HG03280 (cell line): ENCODE results near the gene FOXL1.

Experiments
- ATAC-seq: cut with Tn5 transposase; IDR thresholded peaks from one replicate; pipeline ENCODE4 v1.9.1; 2021; ENCODE audit warnings: mild to moderate bottlenecking, moderate library complexity; ENCODE audit not compliant: unreplicated experiment

Gene FOXL1

DNA sequence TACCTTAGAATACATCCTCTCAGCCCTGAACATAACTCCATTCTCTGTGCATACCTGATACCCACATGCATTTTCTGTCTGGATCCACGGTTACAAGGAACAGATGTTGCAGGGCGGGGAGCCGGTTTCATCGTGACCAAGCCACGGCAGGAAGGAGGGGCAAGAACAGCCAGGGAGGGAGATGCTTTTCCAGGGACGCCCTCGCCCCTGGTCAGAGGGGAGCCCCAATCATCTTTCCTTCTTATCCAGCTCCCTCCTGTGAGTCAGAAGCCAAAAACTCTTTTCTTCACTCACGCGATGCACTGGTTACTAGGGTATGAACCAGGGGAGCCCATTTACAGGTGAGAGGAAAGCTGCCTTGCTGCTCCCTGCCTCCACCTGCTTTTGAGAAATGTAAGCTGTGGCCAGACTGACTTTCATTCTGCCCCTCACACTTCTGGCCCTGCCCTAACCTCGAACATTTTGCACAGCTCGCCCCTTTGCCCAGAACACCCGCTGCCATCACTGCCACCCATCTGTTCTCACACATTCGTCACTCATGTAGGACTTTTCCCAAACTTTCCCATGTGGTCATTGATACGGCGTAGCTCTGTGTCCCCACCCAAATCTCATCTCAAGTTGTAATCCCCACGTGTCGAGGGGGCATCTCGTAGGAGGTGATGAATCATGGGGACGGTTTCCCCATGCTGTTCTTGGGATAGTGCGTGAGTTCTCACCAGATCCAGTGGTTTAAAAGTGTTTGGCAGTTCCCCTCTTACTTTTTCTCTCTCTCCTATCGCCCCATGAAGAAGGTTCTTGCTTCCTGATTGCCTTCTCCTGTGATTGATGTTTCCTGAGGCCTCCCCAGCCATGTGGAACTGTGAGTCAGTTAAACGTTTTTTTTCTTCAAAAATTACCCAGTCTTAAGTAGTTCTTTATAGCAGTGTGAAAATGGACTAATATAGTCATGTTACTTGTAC lies 20.5 kb downstream of the FOXL1 start:
- no peak for ATAC-seq

DNA sequence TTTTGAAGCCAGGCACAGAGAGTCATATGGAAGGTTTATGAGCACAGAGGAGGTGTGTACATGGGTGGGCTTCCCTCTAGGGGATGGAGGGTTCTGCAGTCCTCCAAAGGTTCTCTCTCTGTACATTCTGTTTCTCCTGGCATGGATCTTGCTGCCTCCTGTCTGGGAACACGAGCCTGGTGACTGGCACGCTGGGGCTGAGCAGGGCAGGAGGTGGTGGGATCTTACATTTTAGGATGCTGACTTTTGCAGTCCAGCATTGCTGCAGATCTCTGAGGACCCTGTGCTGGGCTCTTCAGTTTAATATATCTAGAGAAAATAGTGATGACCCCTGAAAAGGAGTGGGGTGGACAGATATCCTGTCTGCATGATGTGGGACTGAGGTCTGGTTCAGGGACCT lies 23.0 kb downstream of the FOXL1 start:
- no peak for ATAC-seq

DNA sequence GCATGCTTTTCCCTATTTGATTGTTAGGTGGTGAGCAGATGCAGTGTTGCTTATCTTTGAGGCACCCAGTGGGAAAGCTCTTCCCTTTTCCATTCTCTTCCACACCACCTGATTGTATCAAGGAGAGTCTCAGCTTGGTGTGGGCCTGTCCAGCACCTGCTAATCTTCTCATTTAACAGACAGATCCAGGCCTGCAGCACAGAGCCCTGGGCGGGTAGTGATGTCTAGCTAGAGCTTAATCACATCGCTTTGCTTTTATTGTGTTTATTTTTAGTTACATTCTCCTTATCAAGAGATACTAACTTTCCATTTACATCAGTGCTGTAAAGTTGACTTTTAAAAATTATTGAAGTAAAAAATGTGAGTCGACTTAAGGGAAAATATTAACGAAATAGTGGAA lies 24.2 kb downstream of the FOXL1 start:
- no peak for ATAC-seq

DNA sequence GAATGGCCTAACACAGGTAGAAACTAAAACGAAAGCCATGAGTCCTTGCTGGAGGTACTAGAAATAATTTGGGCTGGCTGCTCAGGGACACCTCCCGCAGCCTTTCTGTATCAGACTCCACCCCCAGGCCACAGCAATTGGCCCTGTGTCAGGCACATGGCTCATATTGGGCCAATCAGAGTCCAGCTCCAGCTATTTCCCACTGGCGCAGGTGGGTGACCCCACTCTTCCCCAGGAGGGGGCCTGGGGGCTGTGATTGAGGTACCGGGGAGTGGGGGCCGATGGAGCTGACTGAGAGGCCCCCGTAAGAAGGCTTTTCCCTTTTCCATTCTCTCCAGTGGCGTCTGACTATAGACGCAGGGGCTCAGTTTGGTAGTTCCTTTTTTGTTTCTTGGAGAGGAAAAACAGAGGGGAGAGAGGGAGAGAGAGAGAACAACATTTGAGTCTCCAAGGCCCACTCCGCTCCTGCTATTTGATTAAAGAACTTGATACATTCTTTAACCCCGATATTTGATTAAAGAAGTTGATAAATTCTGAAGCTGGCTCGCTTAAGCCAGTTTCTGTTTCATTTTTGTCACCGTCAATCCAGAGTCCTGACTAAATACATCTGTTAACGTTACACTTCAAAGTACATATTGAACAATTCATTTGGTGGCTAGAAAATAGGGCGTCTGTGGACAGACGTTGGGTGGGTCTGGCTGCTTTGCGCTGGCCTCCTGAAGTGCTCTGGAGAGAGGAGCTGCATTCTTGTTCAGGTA lies 26.3 kb downstream of the FOXL1 start:
- ATAC-seq: peak; percentile 48

DNA sequence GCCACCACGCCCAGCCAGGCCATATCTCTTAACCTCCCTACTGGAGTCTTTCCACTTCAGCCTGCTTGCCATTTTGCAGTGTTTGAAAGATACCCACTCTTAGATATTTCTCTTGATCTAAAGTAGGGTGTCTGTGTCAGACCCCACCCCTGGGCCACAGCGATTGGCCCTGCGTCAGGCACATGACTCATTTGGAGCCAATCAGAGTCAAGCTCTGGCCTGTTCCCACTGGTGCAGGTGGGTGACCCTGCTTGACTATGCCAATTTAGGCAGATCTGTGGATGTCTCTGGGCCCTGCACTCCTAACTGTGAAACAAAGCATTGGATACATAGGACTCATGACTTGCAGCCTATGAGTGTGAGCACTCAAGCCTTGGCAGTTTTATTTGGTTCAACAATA lies 27.6 kb downstream of the FOXL1 start:
- ATAC-seq: no peak

DNA sequence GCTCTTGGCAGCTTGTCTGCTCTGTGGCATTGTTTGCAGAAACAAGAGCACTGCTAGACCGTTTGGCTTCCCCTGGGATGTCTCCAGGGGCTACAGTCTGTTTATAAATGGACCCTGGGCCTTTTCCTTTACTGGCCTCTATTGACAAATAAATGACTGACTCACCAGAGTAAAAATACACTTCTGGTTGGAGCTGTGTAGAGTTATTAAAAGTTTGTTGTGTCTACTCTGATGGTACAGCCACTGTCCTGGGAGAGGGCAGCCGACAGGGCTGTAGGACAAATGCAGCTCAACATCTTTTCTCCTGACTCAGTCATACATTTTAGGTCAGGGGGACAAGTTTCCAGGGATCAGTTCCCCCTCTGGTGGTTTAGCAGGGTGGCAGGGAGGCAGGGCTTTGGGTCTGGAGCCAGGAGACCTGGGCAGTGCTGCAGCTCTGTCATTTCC lies 30.0 kb downstream of the FOXL1 start:
- ATAC-seq: no peak

DNA sequence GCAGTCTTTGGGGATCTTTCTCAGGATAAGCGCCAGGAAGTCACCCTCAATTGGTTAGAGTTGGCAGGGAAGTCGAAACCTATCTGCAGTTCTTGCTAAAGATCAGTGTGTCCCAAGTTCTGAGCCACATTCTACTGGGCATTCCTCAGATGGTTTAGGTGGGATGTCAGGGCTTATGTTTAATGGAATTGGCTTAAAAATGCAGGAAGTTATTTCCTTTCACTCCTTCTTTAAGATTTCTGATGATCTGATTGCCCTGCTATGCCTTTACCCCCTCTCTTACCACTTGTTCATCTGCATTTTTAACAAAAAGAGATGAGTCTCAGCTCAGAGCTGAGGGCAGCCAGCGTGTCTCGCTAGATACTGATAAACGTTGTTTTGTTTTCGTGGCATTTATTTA lies 30.8 kb downstream of the FOXL1 start:
- no peak for ATAC-seq

DNA sequence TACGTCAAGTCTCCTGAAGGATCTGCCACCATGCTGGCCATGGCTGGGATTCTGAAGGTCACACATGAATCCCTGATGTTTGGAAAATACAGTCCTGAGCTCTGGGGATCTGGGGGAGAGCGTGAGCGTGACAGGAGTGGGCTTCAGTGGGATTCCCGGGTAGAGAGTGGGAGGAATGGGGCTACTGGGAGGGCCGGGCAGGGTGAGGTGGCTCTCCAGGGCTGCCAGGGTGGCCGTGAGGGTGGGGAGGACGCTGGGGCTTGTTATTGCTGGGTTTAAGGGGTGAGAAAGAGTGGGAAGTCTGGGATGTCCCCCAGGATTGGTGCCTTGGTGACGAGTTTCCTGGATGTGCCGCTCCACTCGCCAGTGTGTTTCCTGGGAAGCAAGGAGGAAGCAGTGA lies 31.3 kb downstream of the FOXL1 start:
- no peak for ATAC-seq

DNA sequence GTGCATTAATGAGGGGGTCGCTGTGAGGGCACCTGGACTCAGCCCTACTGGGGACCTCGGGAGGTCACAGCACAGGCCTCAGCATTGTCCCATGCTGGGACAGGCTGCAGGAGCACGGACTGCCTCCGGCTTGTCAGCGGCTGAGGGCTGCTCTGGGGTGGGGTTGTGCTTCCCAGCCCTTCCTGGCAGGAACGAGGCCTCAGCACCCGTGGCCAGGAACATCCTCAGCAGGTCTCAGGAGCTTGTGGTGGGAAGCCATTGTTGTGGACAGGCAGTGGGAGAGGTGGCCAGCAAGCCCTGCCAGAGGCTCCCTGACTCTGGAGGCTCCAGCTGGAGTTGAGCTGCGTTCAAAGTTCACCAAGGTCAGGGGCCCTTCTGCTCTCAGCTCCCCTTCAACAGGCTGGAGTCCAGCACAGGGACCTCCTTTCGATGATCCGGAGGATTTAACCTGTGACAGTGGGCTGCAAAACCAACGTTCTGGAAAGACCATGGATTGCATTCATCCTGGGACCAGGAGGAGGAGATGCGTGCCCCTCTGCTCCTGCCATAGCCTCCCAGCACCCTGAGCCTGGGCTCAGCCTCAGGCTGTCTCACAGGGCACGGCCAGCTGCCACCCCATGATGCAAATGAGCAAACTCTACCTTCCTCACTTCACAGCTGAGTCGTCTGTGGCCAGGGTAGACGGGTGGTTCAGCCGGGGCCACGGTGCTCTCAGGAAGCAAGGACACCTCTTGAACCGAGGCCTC lies 32.6 kb downstream of the FOXL1 start:
- no peak for ATAC-seq

DNA sequence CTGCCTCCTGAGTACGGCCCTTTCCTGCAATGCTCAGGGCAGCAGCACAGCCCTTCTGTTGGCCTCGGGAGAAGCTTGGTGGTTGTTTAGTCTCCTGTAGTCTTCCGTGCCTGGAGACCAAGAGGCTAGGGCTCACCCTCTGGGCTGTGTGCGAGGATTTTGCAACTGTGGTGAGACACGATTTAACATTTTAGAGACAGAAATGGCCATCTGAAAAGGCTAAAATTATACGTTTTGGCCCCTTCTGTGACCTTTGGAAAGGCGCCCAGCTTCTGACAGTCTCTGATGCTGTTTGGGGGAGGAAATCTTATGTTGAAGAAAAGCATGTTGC lies 33.1 kb downstream of the FOXL1 start:
- no peak for ATAC-seq

DNA sequence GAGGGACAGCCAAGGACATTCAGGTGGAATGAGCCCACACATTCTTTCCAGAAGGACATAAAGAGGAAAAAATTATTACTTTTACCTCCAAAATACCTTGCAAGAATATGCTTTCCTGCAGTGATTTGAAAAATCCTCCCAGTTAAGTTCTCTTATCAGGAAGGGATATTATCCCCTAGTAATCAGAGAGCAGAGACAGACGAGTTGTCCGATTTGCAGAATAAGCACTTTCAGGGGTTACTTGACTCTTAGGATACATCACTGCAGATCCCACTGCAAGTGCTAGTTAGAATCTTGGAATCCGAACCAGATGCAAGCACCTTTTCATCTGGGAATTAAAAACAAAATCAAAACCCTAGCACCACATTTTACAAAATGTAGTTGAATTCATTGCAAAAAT lies 33.6 kb downstream of the FOXL1 start:
- no peak for ATAC-seq

DNA sequence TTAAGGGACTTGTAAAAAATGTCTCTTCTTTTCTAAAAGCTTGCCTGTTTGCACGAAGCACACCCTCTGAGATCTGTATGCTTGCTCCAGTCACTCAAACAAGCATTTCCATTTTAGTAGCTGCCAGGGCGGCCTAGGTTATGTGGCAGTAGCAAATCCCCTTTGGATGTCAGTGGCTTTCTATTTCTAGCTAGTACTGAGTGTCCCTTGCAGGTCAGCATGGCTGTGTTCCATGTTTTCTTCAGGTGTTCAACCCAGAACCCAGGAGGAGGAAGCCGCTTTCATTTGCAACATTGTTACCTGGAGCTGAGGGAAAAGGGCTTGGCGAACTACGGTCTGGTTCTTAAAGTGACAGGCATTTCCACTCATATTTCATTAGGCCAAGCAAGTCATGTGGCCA lies 36.4 kb downstream of the FOXL1 start:
- no peak for ATAC-seq

DNA sequence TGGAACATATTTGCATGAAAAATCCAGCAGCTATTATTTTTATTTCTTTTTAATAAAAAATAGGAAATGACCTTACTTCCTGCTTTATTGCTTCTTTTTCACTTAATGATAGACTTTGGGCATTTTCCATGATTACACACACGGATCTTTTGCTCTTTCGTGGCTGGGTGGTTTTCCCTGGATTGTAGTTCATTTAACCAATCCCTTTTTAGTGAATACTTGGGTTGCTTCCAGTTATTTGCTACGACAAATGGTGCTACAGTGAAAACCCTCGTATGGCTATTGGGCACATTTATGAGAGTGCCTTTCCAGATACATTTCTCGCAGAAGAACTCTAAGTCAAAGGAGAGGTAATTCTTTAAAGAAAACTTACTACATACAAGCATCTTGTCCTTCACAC lies 38.6 kb downstream of the FOXL1 start:
- no peak for ATAC-seq

DNA sequence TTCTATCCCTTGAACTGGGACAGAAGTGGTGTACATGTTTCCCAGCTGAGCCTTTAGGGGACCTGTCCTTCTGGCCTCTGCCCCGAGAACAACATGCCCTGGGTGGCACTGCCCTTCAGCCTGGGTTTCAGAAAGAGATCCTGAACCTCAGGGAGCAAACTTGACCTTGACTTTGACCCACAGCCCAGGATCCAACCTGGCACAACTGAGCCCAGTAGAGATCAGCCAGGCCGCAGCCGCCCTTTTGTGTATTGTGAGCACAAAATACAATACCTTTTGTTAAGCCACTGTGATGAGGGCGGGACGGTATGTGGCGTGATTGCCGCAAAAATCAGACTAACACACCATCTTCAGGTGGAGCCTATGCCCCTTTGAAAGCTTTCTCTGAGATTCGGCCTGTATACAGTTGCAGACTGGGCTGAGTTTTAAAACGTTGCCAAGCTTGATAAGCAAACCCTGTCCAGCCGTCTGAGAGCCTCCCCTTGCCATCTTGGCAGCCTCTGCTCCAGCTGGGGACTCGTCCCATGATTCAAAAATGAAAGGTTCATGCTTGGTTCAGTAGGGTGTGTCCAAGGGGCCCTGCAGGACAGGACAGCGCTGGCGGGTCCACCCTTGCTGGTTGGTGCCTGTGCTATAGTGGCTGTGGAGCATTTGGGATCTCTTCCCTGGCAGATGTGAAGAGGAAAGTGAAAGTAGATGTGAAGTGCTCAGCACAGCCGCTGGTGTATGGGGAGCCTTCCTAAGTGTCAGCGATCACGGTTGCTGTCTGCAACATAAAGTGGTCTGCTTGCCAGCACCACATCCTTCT lies 40.3 kb downstream of the FOXL1 start:
- no peak for ATAC-seq

DNA sequence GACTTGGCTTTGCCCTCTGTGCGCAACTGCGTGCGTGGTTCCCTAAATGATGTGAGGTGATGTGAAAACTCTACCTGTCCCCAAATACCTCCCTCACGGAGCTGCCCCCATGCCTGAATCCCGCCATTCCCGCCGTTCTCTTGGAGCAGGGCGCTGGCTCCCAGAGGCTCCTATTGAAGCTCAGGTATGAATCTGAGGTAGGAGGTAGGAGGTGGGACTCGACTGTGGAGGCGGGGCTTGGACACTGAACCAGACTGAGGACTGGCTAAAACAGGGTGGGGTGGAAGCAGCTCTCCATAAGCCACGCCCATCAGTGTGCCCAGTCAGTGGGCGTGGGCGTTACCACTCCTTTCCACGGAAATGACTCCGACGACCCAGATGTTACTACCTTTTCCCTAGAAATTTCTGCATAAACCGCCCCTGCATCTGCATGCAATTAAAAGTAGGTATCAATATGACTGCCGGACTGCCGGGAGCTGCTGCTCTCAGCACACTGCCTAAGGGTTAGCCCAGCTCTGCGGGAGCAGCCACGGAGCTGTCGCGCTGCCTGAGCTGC lies 41.0 kb downstream of the FOXL1 start:
- ATAC-seq: no peak

DNA sequence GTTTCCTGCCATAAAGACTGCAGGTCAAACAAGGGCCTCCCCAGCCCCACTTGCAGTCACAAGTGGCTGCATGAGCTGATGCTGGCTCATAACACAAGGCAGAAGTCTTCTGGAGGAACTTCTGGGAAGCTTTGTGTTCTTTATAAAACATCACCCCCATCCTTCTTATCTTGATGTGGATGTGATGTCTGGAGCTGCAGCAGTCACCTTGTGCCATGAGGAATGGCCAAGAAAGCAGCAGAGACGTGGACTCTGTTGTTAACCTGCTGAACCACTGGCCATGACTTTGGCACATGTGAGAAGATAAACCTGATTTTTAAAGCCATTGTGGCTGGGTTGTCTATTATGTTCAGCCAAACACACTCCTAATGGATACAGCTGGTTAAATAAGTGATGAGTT lies 41.8 kb downstream of the FOXL1 start:
- ATAC-seq: no peak

DNA sequence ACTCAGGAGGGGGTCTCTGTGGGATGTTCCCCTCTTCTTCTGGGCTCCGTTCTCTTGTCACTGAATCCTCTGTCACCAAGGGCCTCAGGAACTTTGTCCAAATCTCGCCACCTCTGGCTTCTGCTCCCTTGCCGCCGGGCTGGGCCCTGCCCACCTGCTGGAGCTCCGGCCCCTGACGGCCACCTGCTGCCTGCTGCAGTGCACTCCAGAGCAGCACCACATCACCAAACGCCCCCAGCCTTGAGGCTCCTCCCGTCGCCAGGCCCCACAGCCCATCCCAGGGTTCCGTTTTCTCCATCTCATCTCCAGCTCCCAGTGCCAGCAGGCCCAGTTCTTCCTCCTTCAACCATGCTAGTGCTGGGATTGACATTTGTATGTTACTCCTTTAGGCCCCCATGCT lies 43.6 kb downstream of the FOXL1 start:
- ATAC-seq: no peak

DNA sequence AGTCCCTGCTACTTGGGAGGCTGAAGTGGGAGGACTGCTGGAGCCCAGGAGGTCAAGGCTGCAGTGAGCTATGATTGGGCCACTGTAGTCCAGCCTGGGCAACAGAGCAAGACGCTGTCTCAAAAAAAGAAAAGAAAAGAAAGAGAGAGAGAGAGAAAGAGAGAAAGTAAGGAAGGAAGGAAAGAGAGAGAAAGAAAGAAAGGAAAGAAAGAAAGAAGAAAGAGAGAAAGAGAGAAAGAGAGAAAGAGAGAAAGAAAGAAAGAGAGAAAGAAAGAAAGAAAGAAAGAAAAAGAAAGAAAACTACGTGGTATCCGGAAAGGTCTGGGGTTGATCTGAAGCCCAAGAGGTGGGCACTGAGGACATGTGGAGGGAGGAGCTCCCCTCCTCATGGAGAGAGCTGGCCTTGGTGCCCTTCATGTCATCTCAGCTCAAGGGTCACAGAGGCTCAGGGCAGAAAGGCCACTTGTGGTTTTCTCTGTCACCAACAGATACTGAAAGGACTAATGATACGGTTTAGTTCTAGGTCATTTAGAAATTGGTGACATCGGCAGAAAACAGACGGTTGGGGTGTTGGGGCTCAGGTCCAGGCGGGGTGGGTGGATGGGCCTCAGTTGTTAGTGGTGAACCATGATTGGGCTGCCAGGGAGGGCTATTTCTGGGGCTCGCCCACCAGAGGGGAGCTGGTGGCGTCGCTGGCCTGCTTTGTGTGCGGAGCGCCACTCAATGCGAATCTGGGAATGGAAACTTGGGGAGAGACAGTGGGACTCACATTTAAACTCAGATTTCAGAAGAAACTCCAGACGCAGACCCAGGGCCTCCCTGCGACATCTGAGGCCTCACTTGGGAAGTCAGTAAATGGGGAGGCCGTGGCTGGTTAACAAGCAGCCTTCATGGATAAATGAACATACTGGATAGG lies 44.6 kb downstream of the FOXL1 start:
- ATAC-seq: no peak

DNA sequence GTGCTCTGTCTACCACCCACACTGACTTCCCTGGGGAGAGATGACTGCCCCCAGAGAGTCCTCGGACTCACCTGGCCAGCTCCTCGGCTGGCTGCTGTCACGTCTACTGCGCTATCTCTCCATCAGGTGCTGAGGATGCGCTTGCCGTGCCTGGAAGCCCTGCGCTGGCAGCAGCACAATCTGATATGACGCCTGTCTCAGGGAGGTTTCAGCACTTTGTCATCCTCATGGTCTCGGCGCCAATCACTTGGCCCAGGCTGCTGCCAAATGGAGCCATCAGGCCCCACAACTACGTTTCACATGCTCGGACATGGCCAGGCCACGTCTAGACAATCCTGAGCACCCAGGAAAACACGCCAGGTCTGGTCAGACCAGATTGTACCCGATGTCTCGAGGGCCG lies 46.7 kb downstream of the FOXL1 start:
- ATAC-seq: no peak
